GM21390 (cell line): Measurements from ENCODE around the gene CYTH2.
"Not testable (repeated sequence)": the region's sequence is repeated elsewhere in the genome, so short reads cannot be mapped to it uniquely, and the experiment has no call there.

Source experiments
- ATAC-seq: cut with Tn5 transposase; IDR thresholded peaks from one replicate; pipeline ENCODE4 v1.9.1; 2021; ENCODE audit not compliant: unreplicated experiment

Gene CYTH2

DNA sequence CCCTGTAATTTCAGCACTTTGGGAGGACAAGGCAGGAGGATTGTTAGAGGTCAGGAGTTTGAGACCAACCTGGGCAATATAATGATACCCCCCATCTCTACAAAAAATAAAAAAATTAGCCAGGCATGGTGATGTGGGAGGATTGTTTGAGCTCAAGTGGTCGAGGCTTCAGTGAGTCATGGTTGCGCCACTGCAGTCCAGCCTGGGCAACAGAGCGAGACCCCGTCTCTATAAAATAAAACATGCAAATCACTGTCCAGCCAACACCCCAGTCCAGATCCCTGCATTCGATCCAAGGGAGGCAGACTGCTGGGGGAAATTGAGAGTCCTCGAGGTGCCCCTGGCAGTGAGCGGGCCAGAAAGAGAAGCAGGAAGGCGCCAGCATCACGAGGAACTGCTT, 7.0 kb downstream of the CYTH2 start:
- ATAC-seq: no peak

DNA sequence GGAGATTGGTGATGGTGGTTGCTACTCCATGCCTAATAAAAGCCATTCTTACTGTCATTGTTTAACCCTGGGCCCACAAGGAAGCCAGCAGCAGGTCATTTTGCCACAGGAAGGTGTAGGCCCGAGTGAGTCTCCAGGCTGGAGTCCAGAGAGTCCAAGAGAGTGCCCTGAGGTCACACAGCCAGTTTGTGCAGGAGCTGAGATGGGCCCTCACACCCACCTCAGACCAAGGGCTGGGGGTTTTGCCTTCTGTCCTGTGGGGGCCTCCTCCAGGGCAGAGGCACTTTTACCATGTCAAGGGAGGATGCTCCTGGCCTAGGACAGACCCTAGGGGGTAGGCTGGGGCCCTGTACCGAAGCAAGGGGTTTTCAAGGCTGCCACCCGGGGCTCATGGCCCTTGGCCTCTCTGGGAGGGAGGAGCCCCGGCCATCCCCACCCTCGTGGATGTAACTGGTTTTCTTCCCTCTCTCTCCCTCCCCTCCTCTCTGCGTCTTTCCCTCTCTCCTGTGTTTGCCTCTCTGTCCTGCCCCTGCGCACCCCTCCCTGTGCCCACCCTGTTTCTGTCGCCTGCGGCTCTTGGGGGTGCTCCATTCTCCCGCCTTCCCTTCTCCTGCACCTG, 8.0 kb downstream of the CYTH2 start:
- ATAC-seq: no peak

DNA sequence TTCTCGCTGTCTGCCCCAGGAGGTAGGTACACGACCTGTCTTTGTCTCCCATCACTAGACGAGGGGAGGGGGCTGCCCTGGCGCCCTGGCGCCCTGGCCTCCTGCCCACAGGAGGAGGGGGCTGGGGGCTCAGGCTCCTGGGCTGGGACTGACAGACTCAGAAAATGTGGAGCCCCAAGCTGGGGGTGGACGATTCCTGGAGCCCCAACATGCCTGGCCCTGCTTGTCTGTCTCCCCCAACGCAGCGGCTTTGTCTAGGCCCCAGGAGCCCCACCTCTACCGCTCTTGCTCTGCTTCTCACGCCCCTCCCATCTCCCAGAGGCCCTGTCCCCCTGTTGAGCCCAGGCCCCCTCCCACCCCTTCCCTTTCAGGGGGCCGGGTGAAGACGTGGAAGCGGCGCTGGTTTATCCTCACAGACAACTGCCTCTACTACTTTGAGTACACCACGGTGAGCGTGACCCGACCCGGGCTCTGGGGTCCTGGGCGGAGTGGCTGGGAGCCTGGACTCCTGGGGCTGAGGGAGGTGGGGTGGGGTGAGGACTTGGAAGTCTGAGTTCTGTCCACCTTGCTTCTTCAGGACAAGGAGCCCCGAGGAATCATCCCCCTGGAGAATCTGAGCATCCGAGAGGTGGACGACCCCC, 8.6 kb downstream of the CYTH2 start:
- ATAC-seq: no peak

DNA sequence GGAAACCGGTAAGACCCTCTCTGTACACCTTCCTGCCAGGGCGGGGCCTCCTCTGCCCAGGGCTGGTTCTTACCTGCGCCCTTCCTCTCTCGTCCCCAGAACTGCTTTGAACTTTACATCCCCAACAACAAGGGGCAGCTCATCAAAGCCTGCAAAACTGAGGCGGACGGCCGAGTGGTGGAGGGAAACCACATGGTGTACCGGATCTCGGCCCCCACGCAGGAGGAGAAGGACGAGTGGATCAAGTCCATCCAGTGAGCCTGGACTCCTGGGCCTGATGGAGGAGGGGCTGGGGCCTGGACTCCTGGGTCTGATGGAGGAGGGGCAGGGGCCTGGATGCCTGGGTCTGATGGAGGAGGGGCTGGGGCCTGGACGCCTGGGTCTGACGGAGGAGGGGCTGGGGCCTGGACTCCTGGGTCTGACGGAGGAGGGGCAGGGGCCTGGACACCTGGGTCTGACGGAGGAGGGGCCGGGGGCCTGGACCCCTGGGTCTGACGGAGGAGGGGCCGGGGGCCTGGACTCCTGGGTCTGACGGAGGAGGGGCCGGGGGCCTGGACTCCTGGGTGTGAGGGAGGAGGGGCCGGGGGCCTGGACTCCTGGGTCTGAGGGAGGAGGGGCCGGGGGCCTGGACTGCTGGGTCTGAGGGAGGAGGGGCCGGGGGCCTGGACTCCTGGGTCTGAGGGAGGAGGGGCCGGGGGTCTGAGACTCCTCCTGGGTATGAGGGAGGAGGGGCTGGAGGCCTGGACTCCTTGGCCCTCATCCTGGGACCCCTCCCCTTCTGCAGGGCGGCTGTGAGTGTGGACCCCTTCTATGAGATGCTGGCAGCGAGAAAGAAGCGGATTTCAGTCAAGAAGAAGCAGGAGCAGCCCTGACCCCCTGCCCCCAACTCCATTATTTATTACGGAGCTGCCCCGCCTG, 9.4 kb downstream of the CYTH2 start:
- no peak for ATAC-seq

DNA sequence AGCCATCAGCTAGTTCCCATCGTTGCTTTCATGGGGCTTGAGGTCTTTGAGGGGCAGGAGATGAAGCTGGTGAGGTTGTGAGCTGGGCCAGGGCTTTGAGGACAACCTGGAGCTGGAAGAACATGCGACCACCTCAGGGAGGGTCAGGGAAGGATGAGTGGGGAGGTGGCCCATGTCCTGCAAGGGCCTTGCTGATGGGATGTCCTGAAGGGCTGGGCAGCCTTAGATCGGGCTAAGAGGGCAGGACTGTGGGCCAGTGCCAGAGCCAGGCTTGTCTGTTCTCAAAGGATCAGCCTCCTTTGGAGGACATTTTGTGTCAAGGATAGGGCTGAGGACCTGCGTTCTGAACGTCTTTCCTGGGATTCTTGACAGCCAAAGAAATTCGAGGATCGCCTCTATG, 10.5 kb downstream of the CYTH2 start:
- no peak for ATAC-seq

DNA sequence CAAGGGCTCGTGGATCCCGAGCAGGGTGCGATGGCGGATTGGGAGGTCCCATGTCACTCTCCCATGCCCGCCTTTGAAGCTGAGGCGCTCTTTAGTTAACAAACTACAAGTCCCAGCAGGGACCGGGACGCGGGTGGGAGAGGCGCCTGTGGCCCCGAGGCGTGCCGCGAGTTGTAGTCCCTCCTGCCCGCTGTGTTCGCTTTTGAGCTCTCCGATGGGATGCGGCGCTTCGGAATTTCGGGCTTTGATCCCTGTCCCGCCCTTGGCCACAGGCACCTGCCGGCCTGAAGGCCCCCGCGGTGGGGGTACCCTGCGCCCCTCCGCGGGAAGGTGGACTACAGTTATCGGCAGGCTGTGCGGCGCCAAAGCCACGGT, 11.0 kb downstream of the CYTH2 start:
- no peak for ATAC-seq

DNA sequence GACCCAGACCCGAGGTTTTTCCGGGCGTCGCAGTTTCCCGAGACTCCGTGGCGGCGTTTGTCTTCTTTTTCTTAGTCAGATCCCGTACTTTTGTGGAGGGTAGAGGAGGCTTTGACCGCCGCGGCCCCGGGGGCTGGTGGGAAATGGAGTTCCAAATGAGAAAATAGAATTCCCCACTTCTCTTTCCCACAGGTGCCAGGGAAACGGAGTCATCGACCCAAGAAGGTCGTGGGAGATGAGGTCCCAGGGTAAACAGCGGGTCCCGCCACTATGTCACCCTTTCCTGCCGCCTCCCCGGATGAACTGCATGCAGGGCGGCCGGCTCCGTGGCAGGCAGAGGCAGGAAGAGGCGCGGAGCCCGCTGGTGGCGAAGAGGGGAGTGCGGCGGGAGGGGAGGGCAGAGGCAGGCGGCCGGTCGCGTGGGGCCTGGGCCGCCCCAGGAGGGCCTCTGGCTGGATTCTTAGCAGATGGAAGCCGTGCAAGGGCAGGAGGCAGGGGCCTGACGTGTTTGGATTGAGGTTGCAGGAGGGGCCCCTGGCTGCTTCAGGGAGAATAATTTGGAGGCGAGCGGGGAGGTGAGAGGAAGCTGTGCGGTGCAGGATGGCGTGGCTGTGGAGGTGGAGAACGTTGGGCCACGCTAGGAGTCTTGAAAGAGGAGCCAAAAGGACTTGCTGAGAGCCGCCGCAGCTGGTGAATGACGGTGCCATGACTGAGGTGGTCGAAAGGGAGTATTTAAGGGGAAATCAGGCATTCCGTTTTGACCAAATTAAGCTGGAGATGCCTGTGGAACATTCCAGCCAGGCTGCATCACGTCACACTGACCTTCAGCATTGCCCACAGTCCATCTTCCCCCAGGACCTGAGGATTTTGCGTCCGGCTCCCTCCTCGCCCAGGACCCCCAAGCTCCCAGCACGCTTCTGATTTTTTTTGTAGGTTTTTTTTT, 11.7 kb downstream of the CYTH2 start:
- no peak for ATAC-seq

DNA sequence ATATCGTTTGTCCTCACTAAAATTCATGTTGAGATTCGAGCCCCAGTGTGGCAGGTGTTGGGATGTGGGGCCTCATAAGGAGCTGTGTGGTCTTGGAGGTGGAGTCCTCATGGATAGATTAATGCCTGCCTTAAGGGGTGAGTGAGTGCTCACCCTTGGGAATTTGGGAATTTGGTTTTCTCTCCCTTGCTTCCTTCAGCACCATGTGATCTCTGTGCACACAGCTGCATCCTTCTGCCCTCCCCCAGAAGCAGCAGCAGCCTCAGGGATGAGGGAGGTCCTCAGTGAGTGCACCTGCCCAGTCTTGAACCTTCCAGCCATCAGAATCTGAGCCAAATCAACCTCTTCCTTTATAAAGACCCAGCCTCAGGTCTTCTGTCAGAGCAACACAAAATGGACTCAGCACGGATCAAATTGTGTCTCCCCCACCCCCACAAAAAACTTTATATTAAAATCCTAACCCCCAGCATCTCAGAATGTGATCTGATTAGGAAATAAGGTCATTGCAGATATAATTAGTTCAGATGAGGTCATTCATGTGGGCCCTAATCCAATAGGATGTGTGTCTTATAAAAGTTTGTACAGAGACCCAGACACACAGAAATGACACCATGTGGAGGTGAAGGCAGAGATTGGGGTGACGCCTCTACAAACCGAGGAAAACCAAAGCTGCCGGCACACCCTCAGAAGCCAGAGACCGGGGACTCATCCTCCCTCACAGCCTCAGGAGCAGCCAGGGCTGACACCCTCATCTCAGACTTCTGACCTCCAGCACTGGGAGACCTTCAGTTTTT, 12.9 kb downstream of the CYTH2 start:
- ATAC-seq: no peak

DNA sequence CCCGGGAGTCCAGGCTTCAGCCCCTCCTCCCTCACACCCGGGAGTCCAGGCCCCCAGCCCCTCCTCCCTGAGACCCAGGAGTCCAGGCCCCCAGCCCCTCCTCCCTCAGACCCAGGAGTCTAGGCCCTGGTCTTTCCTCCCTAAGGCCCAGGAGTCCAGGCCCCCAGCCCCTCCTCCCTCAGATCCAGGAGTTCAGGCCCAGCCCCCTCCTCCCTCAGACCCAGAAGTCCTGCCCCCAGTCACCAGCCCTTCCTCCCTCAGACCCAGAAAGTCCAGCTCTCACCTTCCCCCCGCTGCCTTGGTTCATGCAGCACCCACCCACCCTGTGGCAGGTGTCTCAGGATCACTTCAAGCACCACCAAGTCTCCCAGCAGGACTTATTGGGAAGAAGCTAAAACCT, 14.1 kb downstream of the CYTH2 start:
- ATAC-seq: no peak

DNA sequence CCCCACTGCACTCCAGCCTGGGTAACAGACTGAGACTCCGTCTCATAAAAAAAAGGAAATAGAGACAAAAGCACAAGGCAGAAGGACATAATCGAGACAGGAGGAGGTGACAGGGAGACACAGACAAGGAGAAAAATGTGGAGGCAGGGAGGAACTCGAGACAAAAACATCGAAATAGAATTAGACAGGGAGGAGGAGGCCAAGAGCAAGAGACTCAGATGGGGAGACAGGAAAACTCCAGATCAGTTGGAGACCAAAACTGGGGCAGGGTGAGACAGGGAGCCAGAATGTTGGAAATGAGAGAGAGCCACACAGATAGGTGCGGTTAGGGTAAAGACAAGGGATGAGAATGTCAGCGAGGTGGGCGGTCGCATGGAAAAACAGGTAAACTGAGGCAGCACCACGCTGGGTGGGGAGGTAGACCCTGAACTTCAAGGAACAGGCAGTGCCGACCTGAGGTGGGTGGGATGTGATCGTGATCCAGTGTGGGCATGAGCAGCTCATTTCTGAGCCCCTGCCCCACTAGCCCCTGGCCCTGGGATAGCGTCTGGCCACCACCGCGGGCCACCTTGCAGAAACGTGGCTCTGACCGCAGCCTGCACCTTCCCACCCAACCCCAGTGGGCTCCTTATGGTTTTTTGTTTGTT, 15.2 kb downstream of the CYTH2 start:
- ATAC-seq: no peak

DNA sequence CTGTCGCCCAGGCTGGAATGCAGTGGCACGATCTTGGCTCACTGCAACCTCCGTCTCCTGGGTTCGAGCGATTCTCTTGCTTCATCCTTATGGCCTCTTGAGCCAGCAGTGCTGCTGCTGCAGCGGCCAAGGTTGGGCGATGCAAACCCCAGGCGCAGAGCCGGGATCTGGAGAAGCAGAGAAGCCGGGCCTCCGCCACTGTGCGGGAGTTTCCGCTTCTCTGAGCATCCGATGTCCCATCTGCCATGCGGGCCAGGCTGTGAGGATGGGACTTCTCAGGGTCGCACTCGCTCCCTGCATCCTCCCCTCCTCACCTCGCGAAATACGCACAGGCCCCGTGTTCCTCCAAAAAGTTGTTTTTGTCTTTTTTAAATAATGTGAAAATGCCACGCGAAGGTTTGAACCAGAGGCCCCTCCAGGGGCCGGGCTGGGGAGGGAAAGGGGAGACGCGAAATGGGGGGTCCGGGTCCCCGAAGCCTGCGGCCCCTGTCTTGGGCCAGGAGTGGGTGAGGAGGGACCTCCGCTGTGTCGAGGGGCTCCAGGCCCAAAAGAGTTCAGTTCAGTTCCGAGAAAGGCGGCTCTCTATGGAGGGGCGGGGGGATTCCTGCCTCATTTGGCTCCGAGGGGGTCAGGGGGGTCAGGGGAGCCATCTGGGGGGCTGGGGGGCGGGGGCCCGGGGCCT, 15.9 kb downstream of the CYTH2 start:
- ATAC-seq: no peak

DNA sequence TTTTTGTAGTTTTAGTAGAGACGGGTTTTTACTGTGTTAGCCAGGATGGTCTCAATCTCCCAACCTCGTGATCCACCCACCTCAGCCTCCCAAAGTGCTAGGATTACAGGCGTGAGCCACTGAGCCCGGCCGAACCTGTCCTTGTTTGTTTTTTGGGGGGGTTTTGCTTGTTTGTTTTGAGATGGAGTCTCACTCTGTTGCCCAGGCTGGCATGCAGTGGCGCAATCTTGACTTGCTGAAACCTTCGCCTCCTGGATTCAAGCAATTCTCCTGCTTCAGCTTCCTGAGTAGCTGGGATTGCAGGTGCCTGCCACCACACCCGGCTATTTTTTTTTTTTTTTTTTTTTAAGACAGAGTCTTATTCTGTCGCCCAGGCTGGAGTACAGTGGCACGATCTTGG, 17.5 kb downstream of the CYTH2 start:
- not testable (repeated sequence) for ATAC-seq

DNA sequence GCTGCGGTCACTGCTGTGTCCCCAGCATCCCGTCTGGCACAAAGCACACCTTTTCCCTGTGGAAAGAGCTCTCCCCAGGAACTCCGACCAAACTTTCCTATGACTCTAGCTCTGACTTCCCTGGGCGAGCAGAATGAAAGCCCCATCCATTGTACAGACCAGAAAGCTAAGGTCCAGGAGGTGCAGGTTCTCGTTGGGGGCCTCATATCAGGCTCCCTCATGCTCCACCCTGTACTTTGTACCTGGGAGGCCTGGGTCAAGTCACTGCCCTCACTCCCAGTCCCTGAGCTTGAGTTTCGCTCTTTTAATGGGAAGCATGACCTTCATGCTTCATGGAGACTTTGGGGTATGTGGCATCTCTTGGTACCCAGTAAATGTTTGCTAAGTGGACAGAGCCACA, 18.4 kb downstream of the CYTH2 start:
- ATAC-seq: no peak

DNA sequence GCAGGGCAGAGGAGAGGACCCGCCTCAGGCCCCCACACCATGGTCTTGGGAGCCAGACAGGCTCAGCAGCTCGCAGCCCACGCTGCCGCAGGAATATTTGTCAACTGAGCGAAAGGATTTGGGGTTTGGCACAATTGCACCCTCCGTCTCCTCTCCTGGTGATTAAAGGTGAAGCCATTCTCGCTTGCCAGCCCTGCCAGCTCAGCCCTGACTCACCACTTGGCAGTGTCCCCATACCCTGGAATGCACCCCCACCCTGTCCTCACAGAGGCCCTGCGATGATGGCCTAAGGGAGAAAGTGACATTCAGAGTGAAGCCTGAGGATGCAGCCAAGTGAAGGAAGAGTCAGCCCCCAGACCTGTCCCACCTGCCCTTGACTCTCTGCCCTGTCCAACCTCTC, 18.8 kb downstream of the CYTH2 start:
- ATAC-seq: no peak

DNA sequence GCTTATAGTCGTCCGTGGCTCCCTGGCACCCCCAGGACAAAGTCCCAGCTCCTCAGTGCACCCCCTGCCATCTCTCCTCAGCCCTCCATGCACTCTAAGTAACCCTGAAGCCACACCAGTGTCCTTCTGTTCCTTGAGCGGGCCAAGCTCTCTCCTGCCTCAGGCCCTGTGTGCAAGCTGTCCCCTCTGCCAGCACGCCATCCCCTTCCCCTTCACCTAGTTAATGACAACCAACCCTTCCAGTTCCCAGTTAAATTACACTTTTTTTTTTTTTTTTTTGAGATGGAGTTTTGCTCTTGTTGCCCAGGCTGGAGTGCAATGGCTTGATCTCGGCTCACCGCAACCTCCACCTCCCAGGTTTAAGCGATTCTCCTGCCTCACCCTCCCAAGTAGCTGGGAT, 19.3 kb downstream of the CYTH2 start:
- not testable (repeated sequence) for ATAC-seq

DNA sequence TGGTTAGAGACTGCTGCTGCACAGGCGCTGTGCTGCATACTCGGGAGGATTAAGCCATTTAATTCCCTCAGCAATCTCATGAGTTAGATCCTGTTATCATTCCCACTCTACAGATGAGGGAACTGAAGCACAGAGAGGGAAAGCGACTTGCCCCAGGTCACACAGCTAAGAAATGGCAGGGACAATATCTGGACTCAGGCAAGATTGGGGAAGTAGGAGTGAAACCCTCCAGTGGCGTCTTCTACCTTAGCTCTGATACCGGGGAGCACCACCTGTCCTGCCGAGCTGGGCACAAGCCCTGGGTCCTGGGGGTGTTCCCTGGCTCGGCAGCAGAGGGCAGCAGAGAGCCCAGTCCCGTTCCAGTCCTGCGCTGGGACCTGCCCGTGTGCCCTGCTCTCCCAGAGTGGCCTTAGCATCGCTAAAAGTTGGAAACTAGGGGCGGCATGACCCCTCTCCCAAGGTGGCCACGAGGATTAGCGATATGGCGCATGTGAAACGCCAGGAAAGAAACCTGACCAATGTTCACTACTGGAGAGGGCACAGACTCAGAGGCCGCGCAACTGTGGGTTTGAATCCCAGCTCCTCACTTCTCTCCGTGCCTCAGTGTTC, 20.5 kb downstream of the CYTH2 start:
- ATAC-seq: no peak

DNA sequence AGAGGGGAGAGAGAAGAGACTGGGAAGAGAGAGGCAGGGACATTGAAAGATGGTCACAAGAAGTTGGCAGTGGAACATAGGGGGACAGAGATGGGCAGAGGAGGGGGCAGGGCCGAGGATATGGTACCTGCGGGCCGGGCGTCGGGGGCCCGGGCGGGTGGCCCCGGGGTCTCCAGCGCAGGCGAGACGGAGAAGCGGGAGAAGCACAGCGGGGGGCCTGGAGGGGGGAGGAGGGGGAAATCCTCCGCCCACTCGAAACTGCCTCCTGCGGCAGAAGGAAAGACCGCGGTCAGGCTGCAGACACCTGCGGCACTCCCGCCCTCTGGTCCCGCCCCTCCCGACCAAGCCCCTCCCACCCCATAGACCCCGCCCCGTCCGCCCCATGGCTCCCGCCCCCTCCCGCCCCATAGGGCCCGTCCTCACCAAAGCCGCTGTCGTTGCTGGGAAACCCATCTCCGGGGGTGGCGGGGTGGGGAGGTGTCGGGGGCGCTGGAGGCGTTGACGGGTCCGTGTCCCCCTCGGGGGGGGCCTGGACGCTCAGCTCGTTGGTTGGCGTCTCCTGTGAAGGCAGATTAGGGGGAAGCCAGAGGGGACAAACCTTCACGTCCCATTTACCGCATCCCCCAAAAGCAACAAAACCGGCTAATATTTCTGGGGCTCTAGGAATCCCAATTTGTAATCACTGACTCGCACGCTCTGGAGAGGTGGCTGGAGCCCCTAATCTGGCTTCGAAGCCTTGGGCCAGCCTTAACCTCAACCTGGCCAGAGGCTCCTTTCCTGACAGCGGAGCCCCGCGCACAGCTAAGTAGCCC, 22.0 kb downstream of the CYTH2 start:
- no peak for ATAC-seq

DNA sequence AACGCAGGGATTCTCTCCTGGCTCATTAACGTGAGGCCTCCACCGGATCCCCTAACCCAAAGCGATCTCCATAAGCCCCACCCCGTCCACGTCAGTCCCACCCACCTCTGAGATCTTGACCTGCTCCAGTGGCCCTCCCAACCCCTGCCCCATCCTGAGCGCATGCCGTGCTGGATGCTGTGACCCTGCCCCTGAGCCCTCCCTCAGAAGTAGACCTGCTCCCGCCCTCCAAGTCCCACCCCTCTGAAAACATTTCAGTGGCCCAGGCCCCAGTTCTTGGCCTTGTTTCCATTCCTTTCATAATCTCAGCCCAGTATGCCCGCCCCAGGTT, 22.6 kb downstream of the CYTH2 start:
- no peak for ATAC-seq
